ENCODE data around the gene TCF7L1. TPM values are rescaled to one million over a fixed set of nuclear protein-coding genes. Genes with fewer than 3 reads are reported as not detected.

The TCF7L1 gene
- total RNA-seq, 2 experiments from 2014 or later = not detected

DNA sequence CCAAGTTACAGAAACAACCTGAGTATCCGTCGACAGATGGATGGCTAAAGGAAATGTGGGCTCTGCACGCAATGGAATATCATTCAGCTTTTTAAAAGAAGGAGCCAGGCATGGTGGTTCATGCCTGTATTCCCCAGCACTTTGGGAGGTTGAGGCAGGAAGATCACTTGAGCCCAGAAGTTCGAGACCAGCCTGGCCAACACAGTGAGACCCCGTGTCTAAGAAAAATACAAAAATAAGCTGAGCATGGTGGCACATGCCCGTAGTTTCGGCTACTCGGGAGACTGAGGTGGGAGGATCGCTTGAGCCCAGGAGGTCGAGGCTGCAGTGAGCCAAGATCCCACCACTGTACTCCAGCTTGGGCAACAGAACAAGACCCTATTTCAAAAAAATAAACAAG lies 34.3 kb downstream of the TCF7L1 start:
- Mint-ChIP-seq H3K9me3 (ENCODE audit: insufficient read depth) (no peaks in the 10 kb centered on the region), H3K4me1 (ENCODE audit: low read depth) (no peaks in the 10 kb centered on the region), H3K27ac (no peak overlapping the region), H3K36me3 (ENCODE audit: low read depth) (no peaks in the 10 kb centered on the region), H3K4me3 (no peak overlapping the region), H3K27me3 (ENCODE audit: low read depth) (peaks cover 5% of the 10 kb centered on the region)
- ChIA-PET POLR2A (interaction anchor here (0.7 kb wide), 1 partner anchor 9 kb away, joined by 3 read pairs; no protein-coding TSS in a partner anchor), CTCF (no interaction called here)
- ATAC-seq (no peak), DNase-seq (no peak)

DNA sequence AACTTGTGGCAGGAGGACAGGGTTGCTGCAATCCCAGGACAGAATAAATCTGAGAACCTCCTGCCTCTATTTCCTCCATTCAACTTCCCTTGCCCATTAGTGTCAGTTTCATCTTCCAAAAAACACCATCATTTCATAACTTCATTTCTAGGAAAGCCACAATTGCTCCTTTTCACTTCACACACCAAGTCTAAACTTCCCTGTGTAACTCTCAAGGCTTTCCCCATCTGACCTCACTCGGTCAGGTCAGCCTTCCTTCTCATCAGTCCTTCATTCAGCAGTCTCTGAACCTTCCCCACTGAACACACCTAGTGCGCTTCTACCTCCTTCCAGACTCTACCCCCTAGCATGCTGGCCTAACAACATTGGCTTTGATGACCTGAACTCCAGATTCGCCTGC lies 35.8 kb downstream of the TCF7L1 start:
- CTCF ChIA-PET = no interaction called here
- no peak for DNase-seq
- POLR2A ChIA-PET = no interaction called here
- Mint-ChIP-seq H3K4me1 (ENCODE audit: low read depth) (no peaks in the 10 kb centered on the region), H3K36me3 (ENCODE audit: low read depth) (no peaks in the 10 kb centered on the region), H3K27ac (no peak overlapping the region), H3K9me3 (ENCODE audit: insufficient read depth) (no peaks in the 10 kb centered on the region), H3K27me3 (ENCODE audit: low read depth) (peaks cover 3% of the 10 kb centered on the region), H3K4me3 (no peak overlapping the region)
- no peak for ATAC-seq

DNA sequence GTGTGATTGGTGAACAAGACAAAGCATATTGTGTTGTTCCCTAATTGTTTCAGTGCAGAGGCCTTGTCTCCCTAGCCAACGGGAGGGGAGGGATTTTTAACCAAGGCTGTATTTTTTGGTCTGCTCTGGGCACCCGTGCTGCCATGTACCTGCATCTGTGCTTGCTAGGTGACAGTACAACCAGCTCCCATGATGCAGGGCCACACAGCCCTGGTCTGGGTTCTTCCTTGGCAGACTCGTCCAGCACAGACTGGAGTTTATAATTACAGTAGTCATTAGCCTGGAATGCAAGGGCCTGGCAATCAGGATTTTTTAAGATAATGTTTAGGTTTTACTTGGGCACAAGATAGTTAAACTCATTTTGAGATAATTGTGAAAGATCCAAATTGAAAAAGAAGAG lies 36.4 kb downstream of the TCF7L1 start:
- Mint-ChIP-seq H3K27me3 (ENCODE audit: low read depth) (peaks cover 3% of the 10 kb centered on the region), H3K4me3 (no peak overlapping the region), H3K27ac (no peak overlapping the region), H3K36me3 (ENCODE audit: low read depth) (no peaks in the 10 kb centered on the region), H3K4me1 (ENCODE audit: low read depth) (no peaks in the 10 kb centered on the region), H3K9me3 (ENCODE audit: insufficient read depth) (no peaks in the 10 kb centered on the region)
- ATAC-seq = no peak
- no peak for DNase-seq
- ChIA-PET POLR2A (no interaction called here), CTCF (no interaction called here)

DNA sequence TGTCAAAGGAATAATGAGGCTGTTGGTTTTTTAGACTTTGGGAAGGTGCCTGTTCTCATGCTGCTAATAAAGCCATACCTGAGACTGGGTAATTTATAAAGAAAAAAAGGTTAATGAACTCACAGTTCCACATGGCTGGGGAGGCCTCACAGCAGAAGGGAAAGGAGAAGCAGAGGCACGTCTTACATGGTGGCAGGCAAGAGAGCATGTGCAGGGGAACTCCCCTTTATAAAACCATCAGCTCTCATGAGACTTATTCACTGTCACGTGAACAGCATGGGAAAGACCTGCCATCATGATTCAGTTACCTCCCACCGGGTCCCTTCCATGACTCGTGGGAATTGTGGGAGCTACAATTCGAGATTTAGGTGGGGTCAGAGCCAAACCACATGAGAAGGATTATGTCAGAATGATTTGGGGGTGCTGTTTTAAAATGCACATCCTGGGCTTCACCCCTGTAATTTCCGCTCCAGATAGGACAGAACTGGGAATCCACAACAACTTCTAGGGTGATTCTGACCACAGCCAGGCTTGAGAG lies 37.8 kb downstream of the TCF7L1 start:
- no peaks in the 10 kb centered on the region for H3K9me3 Mint-ChIP-seq (ENCODE audit: insufficient read depth)
- no peak for ATAC-seq
- H3K36me3 Mint-ChIP-seq (ENCODE audit: low read depth) = no peaks in the 10 kb centered on the region
- peaks cover 3% of the 10 kb centered on the region for H3K27me3 Mint-ChIP-seq (ENCODE audit: low read depth)
- no peak for DNase-seq
- no peaks in the 10 kb centered on the region for H3K4me1 Mint-ChIP-seq (ENCODE audit: low read depth)
- H3K4me3 Mint-ChIP-seq = no peak overlapping the region
- ChIA-PET POLR2A (no interaction called here), CTCF (no interaction called here)
- H3K27ac Mint-ChIP-seq = no peak overlapping the region

DNA sequence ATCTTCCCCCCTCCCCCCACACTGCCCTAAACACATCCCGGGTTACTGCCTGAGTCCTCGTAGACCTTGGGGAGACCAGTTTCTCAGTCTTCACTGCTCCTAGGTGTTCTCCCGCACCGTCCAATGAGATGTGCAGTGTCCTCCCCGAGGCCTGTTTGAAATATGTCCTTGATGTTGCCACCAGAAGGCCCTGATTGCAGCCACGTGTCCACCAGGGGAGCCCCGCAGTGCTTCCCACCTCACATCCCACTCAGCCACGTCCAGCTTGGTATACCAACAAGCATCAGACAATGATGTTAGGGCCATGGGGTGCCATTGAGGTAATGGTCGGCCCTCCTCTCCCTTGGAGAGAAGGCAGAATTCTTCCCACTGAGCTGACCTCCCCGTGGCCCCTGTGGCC lies 38.7 kb downstream of the TCF7L1 start:
- peaks cover 7% of the 10 kb centered on the region for H3K27me3 Mint-ChIP-seq (ENCODE audit: low read depth)
- no peaks in the 10 kb centered on the region for H3K4me1 Mint-ChIP-seq (ENCODE audit: low read depth)
- ChIA-PET CTCF (no interaction called here), POLR2A (no interaction called here)
- H3K4me3 Mint-ChIP-seq = no peak overlapping the region
- no peaks in the 10 kb centered on the region for H3K9me3 Mint-ChIP-seq (ENCODE audit: insufficient read depth)
- no peak overlapping the region for H3K27ac Mint-ChIP-seq
- ATAC-seq = no peak
- no peak for DNase-seq
- H3K36me3 Mint-ChIP-seq (ENCODE audit: low read depth) = no peaks in the 10 kb centered on the region

DNA sequence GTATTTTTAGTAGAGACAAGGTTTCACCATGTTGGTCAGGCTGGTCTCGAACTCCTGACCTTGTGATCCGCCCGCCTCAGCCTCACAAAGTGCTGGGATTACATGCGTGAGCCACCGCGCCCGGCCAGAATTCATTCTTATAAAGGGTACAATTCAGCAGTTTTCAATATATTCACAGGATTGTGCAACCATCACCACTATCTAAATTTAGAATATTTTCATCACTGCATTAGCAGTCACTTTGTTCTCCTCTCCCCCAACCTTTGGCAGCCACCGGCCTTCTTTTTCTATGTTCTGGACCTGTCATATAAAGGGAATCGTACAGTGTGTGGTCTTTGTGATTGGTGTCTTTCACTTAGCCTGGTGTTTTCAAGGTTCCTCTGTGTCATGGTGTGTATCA lies 40.7 kb downstream of the TCF7L1 start:
- no peaks in the 10 kb centered on the region for H3K9me3 Mint-ChIP-seq (ENCODE audit: insufficient read depth)
- ATAC-seq (no peak), DNase-seq (no peak)
- H3K27me3 Mint-ChIP-seq (ENCODE audit: low read depth) = peaks cover 4% of the 10 kb centered on the region
- H3K36me3 Mint-ChIP-seq (ENCODE audit: low read depth) = no peaks in the 10 kb centered on the region
- peaks cover 9% of the 10 kb centered on the region for H3K4me1 Mint-ChIP-seq (ENCODE audit: low read depth)
- ChIA-PET POLR2A (no interaction called here), CTCF (no interaction called here)
- no peak overlapping the region for H3K27ac Mint-ChIP-seq
- H3K4me3 Mint-ChIP-seq = no peak overlapping the region

DNA sequence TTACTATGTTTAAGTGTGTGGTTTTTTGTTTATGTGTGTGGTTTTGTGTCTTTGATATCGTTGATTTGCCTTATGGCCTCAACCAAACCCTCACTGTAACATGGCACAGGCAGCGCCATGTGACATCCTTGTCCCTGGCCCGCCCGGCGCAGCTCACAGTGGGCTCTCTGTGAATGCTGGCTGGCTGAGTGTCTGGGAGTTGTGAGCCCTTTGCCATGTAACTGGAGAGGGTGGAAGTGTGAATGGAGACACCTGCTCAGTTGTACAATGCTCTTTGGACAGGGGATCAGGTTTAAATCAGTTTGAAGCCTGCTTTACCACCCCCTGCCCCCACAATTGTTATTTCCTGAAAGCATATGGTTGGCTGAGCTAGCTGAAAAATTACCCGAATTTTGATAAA lies 41.8 kb downstream of the TCF7L1 start:
- Mint-ChIP-seq H3K36me3 (ENCODE audit: low read depth) (no peaks in the 10 kb centered on the region), H3K9me3 (ENCODE audit: insufficient read depth) (no peaks in the 10 kb centered on the region), H3K4me3 (no peak overlapping the region), H3K27me3 (ENCODE audit: low read depth) (peaks cover 4% of the 10 kb centered on the region), H3K4me1 (ENCODE audit: low read depth) (peaks cover 9% of the 10 kb centered on the region), H3K27ac (no peak overlapping the region)
- ChIA-PET POLR2A (no interaction called here), CTCF (interaction anchor here (1.3 kb wide), 1 partner anchor 12 kb away, joined by 3 read pairs; no protein-coding TSS in a partner anchor)
- DNase-seq (no peak), ATAC-seq (no peak)

DNA sequence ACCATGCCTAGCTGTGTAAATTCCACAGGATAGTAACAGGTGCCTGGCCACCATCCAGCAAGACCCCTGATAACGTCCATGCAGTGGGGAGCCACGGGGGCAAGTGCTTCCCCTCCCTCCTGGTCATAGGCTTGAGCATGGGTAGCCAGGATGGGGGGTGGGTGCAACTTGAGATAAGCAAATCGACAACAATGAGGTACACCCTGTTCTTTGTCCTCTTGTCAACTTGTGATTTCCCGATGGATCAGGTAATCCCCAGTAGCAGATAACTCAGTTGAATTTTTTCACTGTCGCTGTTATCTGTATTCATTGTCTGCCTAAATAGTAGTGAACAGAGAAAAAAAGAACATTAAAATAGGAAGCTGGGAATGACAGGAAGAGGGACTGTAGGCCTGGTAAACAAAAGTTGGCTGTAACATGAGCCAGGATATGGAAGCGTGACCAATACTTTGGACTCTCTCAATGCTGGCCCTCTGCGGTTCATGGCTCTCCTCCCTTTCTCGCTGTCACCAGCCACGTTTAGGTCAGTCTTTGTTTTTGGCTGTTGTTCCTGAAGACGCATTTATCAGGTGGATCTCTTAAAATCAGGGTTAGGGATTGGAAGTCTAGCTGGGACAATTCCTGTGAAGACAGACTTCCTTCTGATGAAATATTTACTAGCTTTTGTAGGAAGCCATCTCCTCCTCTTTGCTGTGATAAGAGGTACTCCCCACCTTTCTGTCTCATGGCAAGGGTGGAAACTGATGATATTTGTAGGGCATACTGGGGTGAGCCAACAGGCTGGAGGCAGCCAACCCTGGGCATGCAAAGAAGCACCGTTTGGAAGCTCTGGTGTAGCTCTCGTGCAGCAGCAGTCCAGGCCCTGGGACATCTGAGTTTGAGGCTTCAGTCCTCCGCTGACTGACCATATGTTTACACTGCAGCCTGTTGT lies 42.4 kb downstream of the TCF7L1 start:
- Mint-ChIP-seq H3K4me3 (no peak overlapping the region), H3K27ac (no peak overlapping the region), H3K4me1 (ENCODE audit: low read depth) (peaks cover 9% of the 10 kb centered on the region), H3K27me3 (ENCODE audit: low read depth) (peaks cover 4% of the 10 kb centered on the region), H3K36me3 (ENCODE audit: low read depth) (no peaks in the 10 kb centered on the region), H3K9me3 (ENCODE audit: insufficient read depth) (no peaks in the 10 kb centered on the region)
- POLR2A ChIA-PET = no interaction called here
- ATAC-seq (no peak), DNase-seq (no peak)
- CTCF ChIA-PET = interaction anchor here (1.3 kb wide), 2 partner anchors 11 to 249 kb away, joined by 3 to 4 read pairs; no protein-coding TSS in a partner anchor

DNA sequence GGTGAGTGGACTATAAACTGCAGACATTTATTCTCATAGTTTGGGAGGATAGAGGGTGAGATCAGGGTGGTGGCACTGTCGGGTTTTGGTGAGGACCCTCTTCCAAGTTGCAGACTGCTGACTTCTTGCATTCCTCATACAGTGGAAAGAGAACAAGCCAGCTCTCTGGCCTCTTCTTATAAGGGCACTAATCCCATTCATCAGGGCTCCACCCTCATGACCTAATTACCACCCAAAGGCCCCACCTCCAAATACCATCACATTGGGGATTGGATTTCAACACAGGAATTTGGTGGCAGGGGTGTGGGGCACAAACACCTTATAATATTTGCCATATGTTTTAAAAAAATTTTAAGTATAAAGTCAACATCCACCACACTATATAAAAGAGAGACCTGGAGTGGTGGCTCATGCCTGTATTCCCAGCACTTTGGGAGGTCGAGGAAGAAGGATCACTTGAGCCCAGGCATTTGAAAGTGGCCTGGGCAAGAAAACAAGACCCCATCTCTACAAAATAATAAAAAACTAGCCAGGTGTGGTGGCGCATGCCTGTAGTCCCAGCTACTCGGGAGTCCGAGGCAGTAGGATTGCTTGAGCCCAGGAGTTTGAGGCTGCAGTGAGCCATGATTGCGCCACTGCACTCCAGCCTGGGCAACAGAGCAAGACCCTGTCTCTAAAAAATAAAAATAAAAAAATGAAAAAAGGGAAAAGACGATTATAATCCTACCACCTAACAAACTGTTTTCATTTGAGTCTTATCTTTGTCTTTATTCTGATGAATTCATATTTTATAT lies 44.0 kb downstream of the TCF7L1 start:
- no peaks in the 10 kb centered on the region for H3K36me3 Mint-ChIP-seq (ENCODE audit: low read depth)
- no peak overlapping the region for H3K27ac Mint-ChIP-seq
- ChIA-PET CTCF (interaction anchor here (1.0 to 1.3 kb wide), 2 partner anchors 9 to 251 kb away, joined by 4 read pairs; no protein-coding TSS in a partner anchor), POLR2A (no interaction called here)
- no peaks in the 10 kb centered on the region for H3K9me3 Mint-ChIP-seq (ENCODE audit: insufficient read depth)
- peaks cover 9% of the 10 kb centered on the region for H3K4me1 Mint-ChIP-seq (ENCODE audit: low read depth)
- DNase-seq (no peak), ATAC-seq (no peak)
- no peak overlapping the region for H3K4me3 Mint-ChIP-seq
- peaks cover 4% of the 10 kb centered on the region for H3K27me3 Mint-ChIP-seq (ENCODE audit: low read depth)

DNA sequence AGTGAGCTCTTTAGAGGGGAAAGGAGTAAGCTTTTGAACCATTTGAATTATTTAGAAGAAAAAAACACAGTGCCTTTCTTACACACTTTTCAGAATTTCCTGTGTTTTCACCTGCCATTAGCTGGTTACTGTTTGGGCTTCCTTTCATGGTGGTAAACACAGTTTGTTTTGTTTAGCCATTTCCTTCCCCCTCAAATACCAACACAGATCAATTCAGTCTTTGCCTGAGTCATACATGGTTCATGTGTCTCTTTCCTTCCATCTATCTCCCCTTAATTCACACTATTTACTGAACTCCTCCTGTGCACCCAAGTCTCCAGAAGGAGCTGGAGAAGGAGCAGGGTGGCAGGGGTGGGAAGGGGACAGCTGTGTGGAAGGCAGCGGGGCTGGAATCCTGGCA lies 45.0 kb downstream of the TCF7L1 start:
- no peaks in the 10 kb centered on the region for H3K9me3 Mint-ChIP-seq (ENCODE audit: insufficient read depth)
- DNase-seq = no peak
- no peak overlapping the region for H3K27ac Mint-ChIP-seq
- H3K36me3 Mint-ChIP-seq (ENCODE audit: low read depth) = no peaks in the 10 kb centered on the region
- H3K27me3 Mint-ChIP-seq (ENCODE audit: low read depth) = peaks cover 4% of the 10 kb centered on the region
- no peak overlapping the region for H3K4me3 Mint-ChIP-seq
- ChIA-PET POLR2A (no interaction called here), CTCF (interaction anchor here (0.7 to 1.9 kb wide), 3 partner anchors 8 to 163 kb away, joined by 3 to 8 read pairs (median 4); no protein-coding TSS in a partner anchor)
- no peak for ATAC-seq
- H3K4me1 Mint-ChIP-seq (ENCODE audit: low read depth) = peaks cover 9% of the 10 kb centered on the region

DNA sequence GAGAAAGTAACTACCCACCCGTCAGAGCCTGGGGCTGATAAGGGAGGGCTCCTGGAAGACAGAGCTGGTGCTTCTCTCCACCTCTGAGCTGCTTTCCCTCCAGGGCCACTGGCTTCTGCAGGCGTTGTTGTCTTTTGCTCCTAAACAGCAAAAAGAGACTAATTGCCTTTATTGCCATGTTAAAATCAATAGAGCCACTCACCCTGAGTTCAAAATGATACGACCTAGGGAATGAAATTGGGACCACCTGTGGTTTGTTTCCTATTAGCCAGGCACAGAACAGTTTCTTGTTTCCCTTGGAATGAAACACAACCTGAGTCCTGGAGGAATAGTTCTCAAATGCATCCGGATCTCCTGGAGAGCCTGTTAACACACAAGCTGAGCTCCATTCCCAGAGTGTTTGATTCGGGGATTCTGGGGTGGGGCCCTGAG lies 45.8 kb downstream of the TCF7L1 start:
- H3K27me3 Mint-ChIP-seq (ENCODE audit: low read depth) = peaks cover 4% of the 10 kb centered on the region
- no peaks in the 10 kb centered on the region for H3K9me3 Mint-ChIP-seq (ENCODE audit: insufficient read depth)
- peaks cover 9% of the 10 kb centered on the region for H3K4me1 Mint-ChIP-seq (ENCODE audit: low read depth)
- H3K4me3 Mint-ChIP-seq = no peak overlapping the region
- ATAC-seq (no peak), DNase-seq (no peak)
- POLR2A ChIA-PET = no interaction called here
- H3K36me3 Mint-ChIP-seq (ENCODE audit: low read depth) = no peaks in the 10 kb centered on the region
- H3K27ac Mint-ChIP-seq = no peak overlapping the region
- CTCF ChIA-PET = interaction anchor here (1.0 to 1.9 kb wide), 3 partner anchors 88 to 113 kb away, joined by 3 to 8 read pairs (median 4); no protein-coding TSS in a partner anchor

DNA sequence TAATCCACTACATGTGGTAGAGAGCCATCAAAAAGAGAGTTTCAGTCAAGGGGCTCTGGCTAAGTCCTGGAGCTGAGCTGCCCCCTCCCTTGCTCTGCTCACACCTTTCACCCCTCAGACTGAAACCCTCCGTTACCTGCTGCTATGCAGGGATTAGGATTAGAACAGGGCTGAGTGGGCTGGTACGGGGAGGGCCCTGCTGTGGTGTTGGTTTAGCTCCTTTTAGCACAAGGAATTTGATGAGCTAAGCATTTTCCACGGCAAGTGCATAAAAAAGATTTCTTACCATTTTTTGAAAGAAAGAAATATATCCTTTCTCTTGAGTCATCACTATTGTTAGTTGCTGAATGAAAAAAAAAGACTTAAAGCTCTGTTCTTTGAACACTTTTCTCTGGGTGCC lies 46.3 kb downstream of the TCF7L1 start:
- DNase-seq (no peak), ATAC-seq (no peak)
- CTCF ChIA-PET = interaction anchor here (1.0 to 1.9 kb wide), 4 partner anchors 87 to 119 kb away, joined by 3 to 8 read pairs (median 4); no protein-coding TSS in a partner anchor
- Mint-ChIP-seq H3K4me3 (no peak overlapping the region), H3K36me3 (ENCODE audit: low read depth) (no peaks in the 10 kb centered on the region), H3K27me3 (ENCODE audit: low read depth) (peaks cover 4% of the 10 kb centered on the region), H3K4me1 (ENCODE audit: low read depth) (peaks cover 9% of the 10 kb centered on the region), H3K27ac (no peak overlapping the region), H3K9me3 (ENCODE audit: insufficient read depth) (no peaks in the 10 kb centered on the region)
- POLR2A ChIA-PET = no interaction called here

Data from activated CD8-positive, alpha-beta T cell treated with anti-CD3 and anti-CD28 coated beads, Interleukin-2, amount 10 ng/mL, durations not matched to agents 7 days and 5 days (primary cell).